Body of pancreas (tissue), 4 donors: Measurements from ENCODE around the gene OR2T5. TPM values are rescaled to one million over a fixed set of nuclear protein-coding genes. Genes with fewer than 3 reads are reported as not detected.
"Not testable (repeated sequence)": the region's sequence is repeated elsewhere in the genome, so short reads cannot be mapped to it uniquely, and the experiment has no call there.

ENCODE experiments used
- ATAC-seq: fragments of 150-250 bp; one replicate; pipeline ENCODE4 v1.9.1; 2016
- DNase-seq, 4 donors: peaks; one replicate each; pipeline ENCODE4 v3.0.0-alpha.2; 2019
- H3K27ac ChIP-seq, 4 donors: fragments of 200-600 bp; sonication (generic); 1 replicate in 3 of 4; 2 replicates in 1 of 4; pipeline versions ENCODE4 v1.5.1 to v1.6.1; 2016 to 2019; ENCODE audit warnings: mild to moderate bottlenecking in 1 of 4, mixed read lengths in 1 of 4, moderate library complexity in 1 of 4
- H3K27me3 ChIP-seq, 2 donors: fragments of 200-600 bp; sonication (generic); one replicate each; pipeline ENCODE4 v1.6.0; 2016; ENCODE audit warnings: mild to moderate bottlenecking in 1 of 2
- H3K36me3 ChIP-seq, 2 donors: fragments of 200-600 bp; sonication (generic); replicated peaks in 1 of 2; 2 replicates each; pipeline ENCODE4 v1.5.1; 2016; ENCODE audit warnings: low read depth in 2 of 2; ENCODE audit not compliant: insufficient read depth in 1 of 2
- H3K4me1 ChIP-seq: fragments of 200-600 bp; sonication (generic); one replicate; pipeline ENCODE4 v1.6.0; 2016
- H3K4me3 ChIP-seq, 2 donors: fragments of 200-600 bp; sonication (generic); 1 replicate in 1 of 2; 2 replicates in 1 of 2; pipeline ENCODE4 v1.5.1; 2016 to 2019
- H3K9me3 ChIP-seq, 3 donors: fragments of 200-600 bp; sonication (generic); 1 replicate in 2 of 3; 2 replicates in 1 of 3; pipeline ENCODE4 v1.5.1; 2016
- WGBS, 2 donors: methylation state at CpG; one replicate each; pipeline ENCODE4 v1.1.5; 2017; 5-methylcytosine and 5-hydroxymethylcytosine counted together
- intact Hi-C: fragments of 100-400 bp; cut with DNase I; formaldehyde crosslinking; loops from one replicate; pipeline ENCODE4 v1.15.1; 2023
- total RNA-seq, 2 donors: library from RNA; depleted of rRNA; stranded (reverse); fragments of >200 nt; gene quantifications; one replicate each; pipeline ENCODE4 v1.1.0, GENCODE V29; 2016

Gene OR2T5, protein sequence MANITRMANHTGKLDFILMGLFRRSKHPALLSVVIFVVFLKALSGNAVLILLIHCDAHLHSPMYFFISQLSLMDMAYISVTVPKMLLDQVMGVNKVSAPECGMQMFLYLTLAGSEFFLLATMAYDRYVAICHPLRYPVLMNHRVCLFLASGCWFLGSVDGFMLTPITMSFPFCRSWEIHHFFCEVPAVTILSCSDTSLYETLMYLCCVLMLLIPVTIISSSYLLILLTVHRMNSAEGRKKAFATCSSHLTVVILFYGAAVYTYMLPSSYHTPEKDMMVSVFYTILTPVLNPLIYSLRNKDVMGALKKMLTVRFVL
- not detected for total RNA-seq

DNA sequence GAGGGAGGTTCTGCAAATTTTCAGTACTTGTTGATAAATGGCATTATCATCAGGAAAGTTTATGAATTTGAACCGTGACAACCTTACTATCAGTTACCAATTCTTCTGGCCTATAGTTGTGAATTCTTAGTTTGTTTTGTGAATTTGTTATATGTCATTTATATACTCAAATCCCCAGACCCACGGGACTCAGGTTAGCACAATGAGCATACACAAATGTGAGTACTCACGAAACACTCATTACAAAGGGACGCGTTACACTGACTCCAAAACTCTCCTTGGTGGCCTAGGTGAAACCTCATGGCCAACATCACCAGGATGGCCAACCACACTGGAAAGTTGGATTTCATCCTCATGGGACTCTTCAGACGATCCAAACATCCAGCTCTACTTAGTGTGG is at the start of gene OR2T5:
TSS of gene OR2T5 (plus strand) at position 301 of the 400 bp plus-strand sequence. CDS start at position 301, 0 bp downstream.
- WGBS, 2 donors: 58% methylated on average over 4 of the region's 6 CpGs; no CpG with 5 or more reads in 1 of the 2 donors

DNA sequence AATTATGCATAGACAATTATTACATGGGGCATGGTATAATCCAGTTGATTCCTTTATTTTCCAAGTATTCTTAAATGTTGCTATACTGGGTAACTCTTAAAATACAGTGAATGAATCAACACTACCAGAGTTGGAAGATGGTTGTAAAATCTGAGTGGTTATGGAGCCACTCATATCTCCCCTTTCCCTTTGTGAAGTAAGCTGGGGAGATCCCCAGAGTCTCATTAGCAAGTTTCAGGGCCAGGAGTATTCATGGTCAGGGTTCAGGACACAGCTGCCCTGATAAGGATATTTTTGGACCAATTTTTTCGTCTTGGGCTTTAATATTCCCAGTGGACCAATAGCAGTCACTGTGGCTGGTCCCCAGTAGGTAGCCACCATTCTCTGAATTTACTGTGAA is 49.7 kb upstream of the OR2T5 start:
- H3K4me3 ChIP-seq, intact Hi-C loops, ATAC-seq, H3K27me3 ChIP-seq, DNase-seq, H3K27ac ChIP-seq, H3K36me3 ChIP-seq, H3K4me1 ChIP-seq, H3K9me3 ChIP-seq: not testable (repeated sequence)
- WGBS, 2 donors: 13 to 30% methylated on average over 1 of the region's 1 CpG

More for the DNA sequence above, at the start of gene OR2T5:
- ATAC-seq, H3K36me3 ChIP-seq, DNase-seq, H3K9me3 ChIP-seq, H3K27ac ChIP-seq, H3K4me1 ChIP-seq, H3K27me3 ChIP-seq, H3K4me3 ChIP-seq, intact Hi-C loops: not testable (repeated sequence)

GRCh38 chr1:248439283-248439682 is 49.1 kb upstream of the OR2T5 start:
- H3K36me3 ChIP-seq, H3K4me1 ChIP-seq, intact Hi-C loops, ATAC-seq, H3K4me3 ChIP-seq, H3K27ac ChIP-seq, H3K27me3 ChIP-seq, H3K9me3 ChIP-seq, DNase-seq: not testable (repeated sequence)
- 40 to 58% methylated on average over 5 of the region's 5 CpGs for WGBS, 2 donors

DNA sequence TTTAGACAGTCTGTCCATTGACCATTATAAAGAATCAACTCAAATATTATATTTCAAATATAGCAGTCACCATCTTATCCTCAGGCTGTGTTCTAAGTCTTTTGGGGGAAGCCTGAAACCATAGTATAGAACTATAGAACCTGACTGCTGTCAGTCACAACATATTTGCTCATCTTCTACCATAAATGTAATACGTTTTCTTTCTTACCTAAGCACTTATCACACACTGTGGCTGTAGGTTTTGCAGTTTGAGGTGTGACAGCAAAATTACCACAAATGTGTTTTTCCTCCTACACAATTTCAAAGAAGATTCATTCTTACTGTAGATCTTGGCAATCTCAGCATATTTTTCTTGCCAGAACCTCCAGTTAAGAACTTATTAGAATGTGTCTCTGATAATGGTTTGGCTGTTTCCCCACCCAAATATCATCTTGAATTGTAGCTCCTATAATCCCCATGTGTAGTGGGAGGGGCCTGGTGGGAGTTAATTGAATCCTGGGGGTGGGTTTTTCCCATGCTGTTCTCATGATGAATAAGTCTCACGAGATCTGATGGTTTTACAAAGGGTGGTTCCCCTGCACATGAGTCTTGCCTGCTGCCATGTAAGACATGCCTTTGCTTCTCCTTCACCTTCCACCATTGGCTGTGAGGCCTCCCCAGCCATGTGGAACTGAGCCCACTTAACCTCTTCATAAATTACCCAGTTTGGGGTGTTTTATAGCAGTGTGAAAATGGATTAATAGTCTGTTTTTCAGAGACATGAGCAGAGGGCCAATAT is 45.7 kb upstream of the OR2T5 start:
- H3K27ac ChIP-seq, intact Hi-C loops, DNase-seq, H3K4me1 ChIP-seq, ATAC-seq, H3K9me3 ChIP-seq, H3K27me3 ChIP-seq, H3K4me3 ChIP-seq, H3K36me3 ChIP-seq: not testable (repeated sequence)
- WGBS, 2 donors: 29 to 44% methylated on average over 1 of the region's 2 CpGs

DNA sequence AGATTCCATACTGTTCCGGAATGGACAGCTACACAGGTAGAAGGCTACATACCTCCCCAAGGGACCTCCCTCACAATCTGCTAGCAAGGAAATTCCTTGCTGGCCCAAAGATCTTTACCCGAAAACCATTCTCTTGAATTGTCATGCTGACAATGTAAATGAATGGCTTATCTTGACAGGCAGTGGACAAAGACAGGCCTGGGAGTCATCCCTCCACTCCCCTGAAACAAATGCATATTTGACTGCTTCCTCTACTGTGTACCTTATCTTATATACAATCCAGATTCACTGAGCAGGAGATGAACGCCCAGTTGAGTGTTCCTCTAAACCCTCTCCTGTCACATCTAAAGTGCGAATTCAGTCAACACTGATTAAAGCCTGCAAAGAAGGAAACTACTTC is 43.8 kb upstream of the OR2T5 start:
- ATAC-seq, H3K9me3 ChIP-seq, H3K27ac ChIP-seq, H3K36me3 ChIP-seq, H3K4me1 ChIP-seq, intact Hi-C loops, DNase-seq, H3K4me3 ChIP-seq, H3K27me3 ChIP-seq: not testable (repeated sequence)
- WGBS, 2 donors: 51 to 55% methylated on average over 4 of the region's 4 CpGs

GRCh38 chr1:248445399-248445798 is 43.0 kb upstream of the OR2T5 start, which contains the start of gene OR2T2:
TSS of gene OR2T2 (plus strand) at chr1:248445637. CDS start at chr1:248452798, 7,161 bp downstream.
- DNase-seq, intact Hi-C loops: not testable (repeated sequence)
- ATAC-seq: peak; percentile 27

GRCh38 chr1:248448409-248449074 is 39.8 kb upstream of the OR2T5 start:
- H3K9me3 ChIP-seq, ATAC-seq, H3K4me3 ChIP-seq, H3K27ac ChIP-seq, H3K27me3 ChIP-seq, intact Hi-C loops, H3K36me3 ChIP-seq, DNase-seq, H3K4me1 ChIP-seq: not testable (repeated sequence)
- WGBS, 2 donors: no CpG with 5 or more reads among the region's 4 CpGs

More at GRCh38 chr1:248445399-248445798, 43.0 kb upstream of the OR2T5 start, which contains the start of gene OR2T2:
- not testable (repeated sequence) for H3K27ac ChIP-seq, H3K4me3 ChIP-seq, H3K4me1 ChIP-seq, H3K27me3 ChIP-seq, H3K9me3 ChIP-seq, H3K36me3 ChIP-seq
- 37 to 44% methylated on average over 1 of the region's 2 CpGs for WGBS, 2 donors

- DNase-seq, H3K27ac ChIP-seq, ATAC-seq, H3K9me3 ChIP-seq, H3K4me1 ChIP-seq, H3K4me3 ChIP-seq, H3K27me3 ChIP-seq, H3K36me3 ChIP-seq, intact Hi-C loops: not testable (repeated sequence)
- 75 to 78% methylated on average over 5 of the region's 6 CpGs for WGBS, 2 donors
Measured at GRCh38 chr1:248449821-248450465, 38.4 kb upstream of the OR2T5 start.

GRCh38 chr1:248450466-248451145 is 37.8 kb upstream of the OR2T5 start:
- intact Hi-C loops, H3K4me3 ChIP-seq, ATAC-seq, H3K27ac ChIP-seq, H3K4me1 ChIP-seq, H3K27me3 ChIP-seq, DNase-seq, H3K9me3 ChIP-seq, H3K36me3 ChIP-seq: not testable (repeated sequence)
- WGBS, 2 donors: 31 to 55% methylated on average over 2 of the region's 5 CpGs

DNA sequence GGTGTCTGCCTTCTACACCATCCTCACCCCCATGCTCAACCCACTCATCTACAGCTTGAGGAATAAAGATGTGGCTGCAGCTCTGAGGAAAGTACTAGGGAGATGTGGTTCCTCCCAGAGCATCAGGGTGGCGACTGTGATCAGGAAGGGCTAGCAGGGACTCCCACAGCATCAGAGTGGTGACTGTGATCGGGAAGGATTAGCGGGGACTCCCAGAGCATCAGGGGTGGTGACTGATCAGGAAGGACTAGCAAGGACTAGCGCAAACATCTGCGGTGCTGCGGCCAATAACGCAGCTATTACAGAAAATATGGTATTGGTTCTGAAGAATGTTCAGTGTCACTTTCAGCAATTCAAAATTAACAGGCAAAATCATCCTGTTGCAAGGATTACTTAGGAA is 34.8 kb upstream of the OR2T5 start:
- DNase-seq: not testable (repeated sequence)

More for the DNA sequence above, 34.8 kb upstream of the OR2T5 start:
- H3K36me3 ChIP-seq, H3K27ac ChIP-seq, H3K9me3 ChIP-seq, H3K4me1 ChIP-seq, H3K27me3 ChIP-seq, ATAC-seq, intact Hi-C loops, H3K4me3 ChIP-seq: not testable (repeated sequence)
- 70 to 79% methylated on average over 7 of the region's 7 CpGs for WGBS, 2 donors
